ENCODE results near the gene RBAK.

GRCh38 chr7:5083311-5083711, 37.7 kb downstream of the RBAK start:
- TF ChIP-seq POLR2AphosphoS5 (IDR thresholded peaks at IDR 0.05; ENCODE audit: borderline replicate concordance, low read depth, low read length) (no peak), EZH2 (IDR thresholded peaks at IDR 0.05) (no peak)

Data from SK-N-MC (cell line).